H9 (cell line): ENCODE data around the gene DFFB. TPM values are rescaled to one million over a fixed set of nuclear protein-coding genes. Genes with fewer than 3 reads are reported as not detected.

Experiments
- DNase-seq: peaks from one replicate; pipeline ENCODE4 v3.0.0-alpha.2; 2017
- H2AFZ ChIP-seq: one replicate; pipeline ENCODE4 v1.6.1; 2013; ENCODE audit warnings: mild to moderate bottlenecking, low read length, control low read depth, moderate library complexity
- H2AK5ac ChIP-seq: 2 replicates; pipeline ENCODE4 v1.6.1; 2013; ENCODE audit warnings: low read length, control low read depth, mixed read lengths; ENCODE audit not compliant: insufficient read length
- H2BK120ac ChIP-seq: one replicate; pipeline ENCODE4 v1.6.1; 2013; ENCODE audit warnings: low read depth, mild to moderate bottlenecking, low read length, control low read depth, inconsistent platforms; ENCODE audit not compliant: poor library complexity, severe bottlenecking
- H2BK12ac ChIP-seq: 2 replicates; pipeline ENCODE4 v1.6.1; 2013; ENCODE audit warnings: low read length, control low read depth, mixed read lengths, low read depth; ENCODE audit not compliant: insufficient read length
- H2BK15ac ChIP-seq: 2 replicates; pipeline ENCODE4 v1.6.1; 2013; ENCODE audit warnings: low read depth, low read length, control low read depth
- H2BK20ac ChIP-seq: one replicate; pipeline ENCODE4 v1.6.1; 2013; ENCODE audit warnings: low read depth, mild to moderate bottlenecking, low read length, control low read depth, inconsistent platforms; ENCODE audit not compliant: poor library complexity, severe bottlenecking
- H2BK5ac ChIP-seq: 2 replicates; pipeline ENCODE4 v1.6.1; 2013; ENCODE audit warnings: low read length, control low read depth, mixed read lengths; ENCODE audit not compliant: insufficient read length
- H3K14ac ChIP-seq: 2 replicates; pipeline ENCODE4 v1.6.1; 2013; ENCODE audit warnings: low read length, control low read depth; ENCODE audit not compliant: insufficient read depth
- H3K18ac ChIP-seq: 2 replicates; pipeline ENCODE4 v1.6.1; 2013; ENCODE audit warnings: low read depth, mild to moderate bottlenecking, mixed read lengths, low read length, control low read depth; ENCODE audit not compliant: insufficient read length
- H3K23ac ChIP-seq: 2 replicates; pipeline ENCODE4 v1.6.1; 2013; ENCODE audit warnings: low read length, control low read depth, mixed read lengths, low read depth; ENCODE audit not compliant: insufficient read length
- H3K23me2 ChIP-seq: 2 replicates; pipeline ENCODE4 v1.6.1; 2013; ENCODE audit warnings: low read depth, mild to moderate bottlenecking, mixed read lengths, low read length, control low read depth; ENCODE audit not compliant: insufficient read length, poor library complexity, severe bottlenecking
- H3K27ac ChIP-seq: 2 replicates; pipeline ENCODE4 v1.5.1; 2013; ENCODE audit warnings: low read length, control low read depth, mixed read lengths, low read depth; ENCODE audit not compliant: insufficient read length
- H3K27me3 ChIP-seq: 2 replicates; pipeline ENCODE4 v1.6.1; 2013; ENCODE audit warnings: low read length, control low read depth, inconsistent platforms; ENCODE audit not compliant: insufficient read depth
- H3K4ac ChIP-seq: 2 replicates; pipeline ENCODE4 v1.6.1; 2013; ENCODE audit warnings: low read depth, mild to moderate bottlenecking, control low read depth, inconsistent platforms, low read length, moderate library complexity
- H3K4me1 ChIP-seq: 2 replicates; pipeline ENCODE4 v1.6.1; 2013; ENCODE audit warnings: low read length, control low read depth, inconsistent platforms; ENCODE audit not compliant: insufficient read depth
- H3K4me2 ChIP-seq: 2 replicates; pipeline ENCODE4 v1.6.1; 2013; ENCODE audit warnings: low read length, control low read depth, mixed read lengths; ENCODE audit not compliant: insufficient read length, insufficient read depth
- H3K56ac ChIP-seq: 2 replicates; pipeline ENCODE4 v1.6.1; 2013; ENCODE audit warnings: low read depth, mild to moderate bottlenecking, mixed read lengths, low read length, control low read depth; ENCODE audit not compliant: insufficient read length
- H3K79me1 ChIP-seq: 2 replicates; pipeline ENCODE4 v1.6.1; 2013; ENCODE audit warnings: low read depth, mild to moderate bottlenecking, moderate library complexity, low read length, control low read depth, inconsistent platforms; ENCODE audit not compliant: insufficient read depth, poor library complexity, severe bottlenecking
- H3K79me2 ChIP-seq: 2 replicates; pipeline ENCODE4 v1.6.1; 2013; ENCODE audit warnings: low read length, control low read depth, inconsistent platforms; ENCODE audit not compliant: insufficient read depth
- H3K9ac ChIP-seq: 2 replicates; pipeline ENCODE4 v1.6.1; 2013; ENCODE audit warnings: low read length, control low read depth, mixed read lengths; ENCODE audit not compliant: insufficient read length; ENCODE audit errors: extremely low read depth
- H3K9me3 ChIP-seq: one replicate; pipeline ENCODE4 v1.6.1; 2013; ENCODE audit warnings: low read depth, low read length, inconsistent platforms; ENCODE audit not compliant: control insufficient read depth
- H3T11ph ChIP-seq: one replicate; pipeline ENCODE4 v1.6.1; 2013; ENCODE audit warnings: mild to moderate bottlenecking, low read length, control low read depth, inconsistent platforms
- H4K20me1 ChIP-seq: one replicate; pipeline ENCODE4 v1.6.1; 2013; ENCODE audit not compliant: control insufficient read depth, insufficient read length, insufficient read depth
- H4K5ac ChIP-seq: 2 replicates; pipeline ENCODE4 v1.6.1; 2013; ENCODE audit warnings: low read depth, mild to moderate bottlenecking, mixed read lengths, low read length, control low read depth; ENCODE audit not compliant: insufficient read length
- H4K8ac ChIP-seq: replicated peaks from 2 replicates; pipeline ENCODE4 v1.6.1; 2013; ENCODE audit warnings: low read length, control low read depth, mixed read lengths, low read depth; ENCODE audit not compliant: insufficient read length
- H4K91ac ChIP-seq: 2 replicates; pipeline ENCODE4 v1.6.1; 2013; ENCODE audit warnings: low read depth, mild to moderate bottlenecking, moderate library complexity, mixed read lengths, low read length, control low read depth; ENCODE audit not compliant: insufficient read length
- H3K27ac Mint-ChIP-seq, 3 experiments: 2 replicates in 2 of 3; 3 replicates in 1 of 3; pipeline ENCODE4 v1.8.0; 2020 to 2021; ENCODE audit warnings: mixed read lengths in 3 of 3, mild to moderate bottlenecking in 1 of 3, moderate library complexity in 1 of 3
- H3K27me3 Mint-ChIP-seq: 2 replicates; pipeline ENCODE4 v1.8.0; 2021; ENCODE audit warnings: low read depth, mild to moderate bottlenecking, moderate library complexity, mixed read lengths
- H3K36me3 Mint-ChIP-seq, 3 experiments: 2 replicates in 2 of 3; 3 replicates in 1 of 3; pipeline ENCODE4 v1.8.0; 2020 to 2021; ENCODE audit warnings: low read depth in 3 of 3, mixed read lengths in 3 of 3; ENCODE audit not compliant: insufficient read depth in 1 of 3
- H3K4me1 Mint-ChIP-seq, 2 experiments: 2 replicates each; pipeline ENCODE4 v1.8.0; 2020; ENCODE audit warnings: mixed read lengths in 2 of 2
- H3K4me3 Mint-ChIP-seq, 2 experiments: 2 replicates in 1 of 2; 3 replicates in 1 of 2; pipeline ENCODE4 v1.8.0; 2020 to 2021; ENCODE audit warnings: mild to moderate bottlenecking in 2 of 2, mixed read lengths in 2 of 2, moderate library complexity in 1 of 2
- H3K9me3 Mint-ChIP-seq, 2 experiments: 2 replicates in 1 of 2; 3 replicates in 1 of 2; pipeline ENCODE4 v1.8.0; 2020; ENCODE audit warnings: mild to moderate bottlenecking in 2 of 2, mixed read lengths in 2 of 2, moderate library complexity in 1 of 2
- WGBS: extraction: QIAGEN DNeasy Blood & Tissue Kit; methylation state at CpG from one replicate; pipeline ENCODE4 v1.1.7; 2013; ENCODE audit warnings: missing lambda C conversion rate, low lambda C conversion rate, mixed read lengths; ENCODE audit not compliant: insufficient read length; ENCODE audit errors: extremely low coverage; 5-methylcytosine and 5-hydroxymethylcytosine counted together
- total RNA-seq: library from RNA; stranded (reverse); gene quantifications from 2 replicates; pipeline ENCODE4 v1.2.1, GENCODE V29; 2021
- TF ChIP-seq, protein P1 (sequence below): fragments of 200-600 bp; sonication (generic); conservative IDR thresholded peaks from 3 replicates; pipeline ENCODE4 v1.8.0; 2021; ENCODE audit warnings: antibody characterized with exemption, mild to moderate bottlenecking

DFFB gene
- total RNA-seq, 1 experiment from 2014 or later = 9.7 TPM

DNA sequence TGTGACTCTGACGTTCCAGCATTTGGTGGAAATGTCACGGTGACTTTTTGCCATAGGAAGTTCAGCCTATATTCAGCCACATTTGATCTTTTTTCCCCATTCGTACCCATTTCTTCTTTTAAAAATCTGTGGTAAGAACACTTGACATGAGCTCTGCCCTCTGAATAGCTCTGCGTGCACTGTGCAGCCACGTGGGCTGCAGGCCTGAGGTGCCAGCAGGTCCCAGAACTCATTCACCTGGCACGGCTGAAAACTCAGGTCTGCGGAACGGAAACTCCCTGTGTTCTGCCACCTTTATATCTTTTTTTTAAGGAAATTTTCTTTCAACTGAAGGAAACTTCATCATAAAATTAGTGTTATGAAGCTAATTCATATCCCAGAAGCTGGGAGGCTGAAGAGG lies 28.9 kb upstream of the DFFB start:
- H3K9ac ChIP-seq = no peak overlapping the region
- no peak overlapping the region for H3K27ac ChIP-seq
- no peak for DNase-seq
- H3K79me2 ChIP-seq = no peaks in the 10 kb centered on the region
- H3T11ph ChIP-seq = no peak overlapping the region
- no peak overlapping the region for H3K14ac ChIP-seq
- H3K18ac ChIP-seq = no peak overlapping the region
- no peak overlapping the region for H2BK15ac ChIP-seq
- TF ChIP-seq, protein P1, sequence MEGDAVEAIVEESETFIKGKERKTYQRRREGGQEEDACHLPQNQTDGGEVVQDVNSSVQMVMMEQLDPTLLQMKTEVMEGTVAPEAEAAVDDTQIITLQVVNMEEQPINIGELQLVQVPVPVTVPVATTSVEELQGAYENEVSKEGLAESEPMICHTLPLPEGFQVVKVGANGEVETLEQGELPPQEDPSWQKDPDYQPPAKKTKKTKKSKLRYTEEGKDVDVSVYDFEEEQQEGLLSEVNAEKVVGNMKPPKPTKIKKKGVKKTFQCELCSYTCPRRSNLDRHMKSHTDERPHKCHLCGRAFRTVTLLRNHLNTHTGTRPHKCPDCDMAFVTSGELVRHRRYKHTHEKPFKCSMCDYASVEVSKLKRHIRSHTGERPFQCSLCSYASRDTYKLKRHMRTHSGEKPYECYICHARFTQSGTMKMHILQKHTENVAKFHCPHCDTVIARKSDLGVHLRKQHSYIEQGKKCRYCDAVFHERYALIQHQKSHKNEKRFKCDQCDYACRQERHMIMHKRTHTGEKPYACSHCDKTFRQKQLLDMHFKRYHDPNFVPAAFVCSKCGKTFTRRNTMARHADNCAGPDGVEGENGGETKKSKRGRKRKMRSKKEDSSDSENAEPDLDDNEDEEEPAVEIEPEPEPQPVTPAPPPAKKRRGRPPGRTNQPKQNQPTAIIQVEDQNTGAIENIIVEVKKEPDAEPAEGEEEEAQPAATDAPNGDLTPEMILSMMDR = no peak
- no peak overlapping the region for H2BK12ac ChIP-seq
- Mint-ChIP-seq H3K4me1 (no peaks in the 10 kb centered on the region), H3K9me3 (no peaks in the 10 kb centered on the region), H3K36me3 (peaks cover 11 to 55% (median 38%) of the 10 kb centered on the region in 3 experiments; a peak in 6 of 7 replicates), H3K4me3 (no peak overlapping the region), H3K27me3 (no peaks in the 10 kb centered on the region), H3K27ac (no peak overlapping the region)
- no peaks in the 10 kb centered on the region for H3K79me1 ChIP-seq
- H3K23ac ChIP-seq = no peak overlapping the region
- H2BK120ac ChIP-seq = no peak overlapping the region
- no peaks in the 10 kb centered on the region for H4K20me1 ChIP-seq
- no peaks in the 10 kb centered on the region for H3K23me2 ChIP-seq
- H3K9me3 ChIP-seq = no peaks in the 10 kb centered on the region
- no peak overlapping the region for H3K4me2 ChIP-seq
- no peak overlapping the region for H3K56ac ChIP-seq
- no peak overlapping the region for H2AK5ac ChIP-seq
- WGBS = no CpG with 5 or more reads among the region's 8 CpGs
- no peak overlapping the region for H2BK5ac ChIP-seq
- no peaks in the 10 kb centered on the region for H3K27me3 ChIP-seq
- H4K5ac ChIP-seq = no peak overlapping the region
- H3K4ac ChIP-seq = no peak overlapping the region
- H2BK20ac ChIP-seq = no peak overlapping the region
- no peak overlapping the region for H2AFZ ChIP-seq
- H3K4me1 ChIP-seq = no peaks in the 10 kb centered on the region
- no peak overlapping the region for H4K91ac ChIP-seq
- no peak overlapping the region for H4K8ac ChIP-seq
